ENCODE data around the gene EMID1.

- no peak for TF ChIP-seq YY1 (IDR thresholded peaks at IDR 0.05; ENCODE audit: low read depth)
- TF ChIP-seq RAD21 (IDR thresholded peaks at IDR 0.05; ENCODE audit: low read depth): no peak
- TF ChIP-seq REST (IDR thresholded peaks at IDR 0.05; ENCODE audit: low read depth): no peak
- TF ChIP-seq MAX (IDR thresholded peaks at IDR 0.05): no peak
- TF ChIP-seq FOXM1 (IDR thresholded peaks at IDR 0.05; ENCODE audit: borderline replicate concordance, low read depth): no peak
- no peak for TF ChIP-seq ZBTB7A (IDR thresholded peaks at IDR 0.05; ENCODE audit: low read depth)
- TF ChIP-seq EP300 (IDR thresholded peaks at IDR 0.05; ENCODE audit: borderline replicate concordance): no peak
Measured at GRCh38 chr22:29217827-29218757, 12.4 kb downstream of the EMID1 start.

Data from Ishikawa (cell line).